Panc1 (cell line): ENCODE measurements around the gene STEAP1B. TPM values are rescaled to one million over a fixed set of nuclear protein-coding genes. Genes with fewer than 3 reads are reported as not detected.

Experiments used
- ATAC-seq: fragments of 200-7000 bp; cut with Tn5 transposase; 2 replicates; pipeline ENCODE4 v1.9.1; 2020; ENCODE audit warnings: mild to moderate bottlenecking, moderate library complexity
- BruUV-seq: library from RNA; stranded (reverse); fragments of 400-500 nt; replicated peaks from 2 replicates; lab custom pipeline; 2021; lab: Mats Ljungman, UMichigan
- CTCF ChIA-PET: fragments of 300-600 bp; sonication (Branson Sonifier 250); formaldehyde crosslinking; loops from one replicate; lab custom pipeline; 2022; ENCODE audit warnings: antibody characterized with exemption; lab: Charles Lee
- POLR2A ChIA-PET: fragments of 300-600 bp; sonication (Branson Sonifier 250); formaldehyde crosslinking; loops from one replicate; lab custom pipeline; 2022; ENCODE audit warnings: antibody characterized with exemption; lab: Charles Lee
- DNase-seq: peaks from one replicate; pipeline ENCODE4 v3.0.0-alpha.2; 2010; ENCODE audit warnings: low read depth, low spot score
- H3K27ac ChIP-seq: 2 replicates; pipeline ENCODE4 v1.5.1; 2011; ENCODE audit warnings: mild to moderate bottlenecking, low read length, inconsistent platforms
- H3K27me3 ChIP-seq: fragments of 200-500 bp; sonication (Bioruptor generic); 2 replicates; pipeline ENCODE4 v1.6.0; 2014; ENCODE audit warnings: low read length, inconsistent platforms; ENCODE audit not compliant: control insufficient read depth, insufficient read depth
- H3K36me3 ChIP-seq: fragments of 200-500 bp; sonication (Bioruptor generic); 2 replicates; pipeline ENCODE4 v1.5.1; 2014; ENCODE audit warnings: inconsistent platforms, mild to moderate bottlenecking, low read length, moderate library complexity; ENCODE audit not compliant: control insufficient read depth, insufficient read depth
- H3K4me1 ChIP-seq: 2 replicates; pipeline ENCODE4 v1.5.1; 2011; ENCODE audit warnings: inconsistent platforms, mild to moderate bottlenecking, low read length, moderate library complexity; ENCODE audit not compliant: control insufficient read depth, insufficient read depth
- H3K4me3 ChIP-seq, 2 experiments: 2 replicates each; pipeline ENCODE4 v1.5.1; 2011 to 2012; ENCODE audit warnings: low read depth in 2 of 2, low read length in 2 of 2, mild to moderate bottlenecking in 2 of 2, inconsistent platforms in 1 of 2, moderate library complexity in 1 of 2
- H3K9me3 ChIP-seq: fragments of 200-500 bp; sonication (Bioruptor generic); 2 replicates; pipeline ENCODE4 v1.5.1; 2014; ENCODE audit warnings: low read depth, mild to moderate bottlenecking, inconsistent platforms, low read length, moderate library complexity; ENCODE audit not compliant: control insufficient read depth, insufficient read depth
- CTCF ChIP-seq: fragments of 450-650 bp; IDR thresholded peaks from 2 replicates; pipeline ENCODE4 v1.5.1; 2017; ENCODE audit warnings: mild to moderate bottlenecking
- POLR2AphosphoS5 ChIP-seq: IDR thresholded peaks from 2 replicates; pipeline ENCODE4 v1.6.1; 2012; ENCODE audit warnings: mild to moderate bottlenecking, low read depth, low read length, moderate library complexity
- REST ChIP-seq, 2 experiments: IDR thresholded peaks; 2 replicates each; pipeline ENCODE4 v1.6.1; 2011 to 2012; ENCODE audit warnings: low read depth in 2 of 2, control low read depth in 1 of 2, low read length in 1 of 2, mild to moderate bottlenecking in 1 of 2, moderate library complexity in 1 of 2; ENCODE audit not compliant: insufficient read depth in 1 of 2
- SIN3A ChIP-seq: IDR thresholded peaks from 2 replicates; pipeline ENCODE4 v1.6.1; 2012; ENCODE audit warnings: low read depth, mild to moderate bottlenecking, low read length, moderate library complexity, borderline replicate concordance; ENCODE audit not compliant: insufficient read depth
- TCF7L2 ChIP-seq: IDR thresholded peaks from 2 replicates; pipeline ENCODE4 v1.6.1; 2011; ENCODE audit warnings: mild to moderate bottlenecking, low read depth, low read length, inconsistent platforms
- in situ Hi-C: cut with HindIII; loops from 2 replicates; pipeline ENCODE4 v1.10.0; 2016; ENCODE audit warnings: low sequenced_read_pairs, low pct_unique_long_range_greater_than_20kb
- intact Hi-C: fragments of 100-400 bp; cut with micrococcal nuclease; formaldehyde crosslinking; loops from one replicate; pipeline ENCODE4 v1.10.0; 2022; ENCODE audit not compliant: unreplicated experiment
- total RNA-seq: library from RNA; stranded (reverse); gene quantifications from one replicate; pipeline ENCODE4 v1.2.1, GENCODE V29; 2021; ENCODE audit not compliant: unreplicated experiment

Gene STEAP1B
- total RNA-seq, 1 experiment from 2014 or later: 3.3 TPM

- BruUV-seq: no TSS peak
- Histone ChIP-seq H3K9me3 (no peaks in the 10 kb centered on the region), H3K27ac (no peak overlapping the region), H3K4me3 (no peak overlapping the region), H3K4me1 (no peaks in the 10 kb centered on the region), H3K27me3 (no peaks in the 10 kb centered on the region), H3K36me3 (no peaks in the 10 kb centered on the region)
- ATAC-seq (no peak), DNase-seq (no peak)
- intact Hi-C loops (no loop called here), in situ Hi-C loops (no loop called here)
- TF ChIP-seq TCF7L2 (no peak), SIN3A (no peak), POLR2AphosphoS5 (no peak), CTCF (no peak), REST (IDR thresholded peaks at IDR 0.05; ENCODE audit: insufficient read depth in 1 of 2, low read depth in 2 of 2, low read length in 1 of 2) (no peak)
- ChIA-PET POLR2A (no interaction called here), CTCF (no interaction called here)
Observed at GRCh38 chr7:22442882-22443369, 57.1 kb downstream of the STEAP1B start.

- TF ChIP-seq POLR2AphosphoS5: no peak
- no peak for TF ChIP-seq TCF7L2
- no peak for TF ChIP-seq CTCF
- no peak for TF ChIP-seq SIN3A
- no peak for TF ChIP-seq REST (IDR thresholded peaks at IDR 0.05; ENCODE audit: insufficient read depth in 1 of 2, low read depth in 2 of 2, low read length in 1 of 2)
- DNase-seq (no peak), ATAC-seq (no peak)
- Histone ChIP-seq H3K4me3 (no peak overlapping the region), H3K9me3 (no peaks in the 10 kb centered on the region), H3K36me3 (no peaks in the 10 kb centered on the region), H3K4me1 (no peaks in the 10 kb centered on the region), H3K27ac (no peak overlapping the region), H3K27me3 (no peaks in the 10 kb centered on the region)
- BruUV-seq: no TSS peak
- POLR2A ChIA-PET: no interaction called here
- CTCF ChIA-PET: no interaction called here
- intact Hi-C loops (no loop called here), in situ Hi-C loops (no loop called here)
Observed at GRCh38 chr7:22442187-22442881, 57.7 kb downstream of the STEAP1B start.
